K562 (cell line): ENCODE data around the gene DYNC1H1. TPM values are rescaled to one million over a fixed set of nuclear protein-coding genes. Genes with fewer than 3 reads are reported as not detected.

ENCODE experiments used
- CC2D1A ChIP-seq: fragments of 450-650 bp; IDR thresholded peaks from 2 replicates; pipeline ENCODE4 v1.6.1; 2017; ENCODE audit warnings: mild to moderate bottlenecking
- CHD4 ChIP-seq: fragments of 200-600 bp; sonication (generic); IDR thresholded peaks from 3 replicates; pipeline ENCODE4 v1.6.1; 2012; ENCODE audit warnings: low read depth, mild to moderate bottlenecking, mixed read lengths, low read length, inconsistent platforms; ENCODE audit not compliant: insufficient read depth, insufficient replicate concordance, poor library complexity, severe bottlenecking
- FOXJ2 ChIP-seq: fragments of 200-800 bp; sonication (Bioruptor generic); IDR thresholded peaks from 2 replicates; pipeline ENCODE4 v1.6.1; 2016; ENCODE audit warnings: missing genetic modification characterization, missing compliant biosample characterization
- NFATC3 ChIP-seq: fragments of 450-650 bp; IDR thresholded peaks from 2 replicates; pipeline ENCODE4 v1.6.1; 2017; ENCODE audit warnings: mild to moderate bottlenecking
- PHB ChIP-seq: fragments of 250-450 bp; sonication (Bioruptor Pico); IDR thresholded peaks from 2 replicates; pipeline ENCODE4 v1.5.0; 2021
- RBM34 ChIP-seq: fragments of 200-400 bp; formaldehyde crosslinking; IDR thresholded peaks from 2 replicates; pipeline ENCODE4 v1.6.1; 2018; ENCODE audit warnings: low read length, borderline replicate concordance; ENCODE audit not compliant: insufficient read depth
- SIN3A ChIP-seq, 2 experiments: fragments of 150-350 bp in 1 of 2; IDR thresholded peaks; 2 replicates each; pipeline ENCODE4 v1.6.1; 2011 to 2016; ENCODE audit warnings: borderline replicate concordance in 2 of 2, low read depth in 2 of 2, low read length in 2 of 2, mild to moderate bottlenecking in 2 of 2, moderate library complexity in 2 of 2; ENCODE audit not compliant: control insufficient read depth in 1 of 2
- SP1 ChIP-seq: sonication (generic); formaldehyde crosslinking; IDR thresholded peaks from 2 replicates; pipeline ENCODE4 v1.8.1; 2022; ENCODE audit warnings: mild to moderate bottlenecking, missing genetic modification reagents
- WHSC1 ChIP-seq: IDR thresholded peaks from one replicate; pipeline ENCODE4 v1.6.1; 2012; ENCODE audit warnings: low read length, control low read depth, inconsistent platforms
- XRCC5 ChIP-seq: fragments of 200-400 bp; formaldehyde crosslinking; IDR thresholded peaks from 2 replicates; pipeline ENCODE4 v1.6.1; 2017; ENCODE audit warnings: low read depth, mild to moderate bottlenecking, low read length
- ZNF311 ChIP-seq: fragments of 250-450 bp; sonication (Bioruptor Pico); IDR thresholded peaks from 2 replicates; pipeline ENCODE4 v1.4.0; 2020; ENCODE audit warnings: mild to moderate bottlenecking, moderate library complexity
- ZNF551 ChIP-seq: fragments of 250-450 bp; sonication (Bioruptor Pico); IDR thresholded peaks from 2 replicates; pipeline ENCODE4 v1.5.0; 2021; ENCODE audit warnings: mild to moderate bottlenecking, moderate library complexity
- polyA plus RNA-seq, 8 experiments: library from polyadenylated mRNA; depleted of rRNA in 4 of 8; stranded (reverse) in 5 of 8; unstranded in 3 of 8; fragments of >200 nt; fragmentation: Nextera tagmentation in 2 of 8; fragmentation: Illumina TruSeq in 1 of 8; extraction: Ambion mirVana in 2 of 8; extraction: Trizol in 1 of 8; gene quantifications; 2 replicates each; pipeline versions ENCODE4 v1.2.1 to v1.2.3, GENCODE V29; 2011 to 2014; ENCODE audit warnings: inconsistent platforms in 1 of 8, missing spikeins in 1 of 8
- total RNA-seq, 7 experiments: library from RNA; depleted of rRNA in 6 of 7; stranded (reverse); fragments of >200 nt in 6 of 7; fragmentation: Illumina TruSeq in 2 of 7; extraction: Trizol in 2 of 7; gene quantifications; 2 replicates each; pipeline versions ENCODE4 v1.2.1 to v1.2.3, GENCODE V29; 2011 to 2021; ENCODE audit warnings: low replicate concordance in 1 of 7
- TF ChIP-seq, protein P1 (sequence below), 2 experiments: fragments of 450-650 bp in 1 of 2; sonication (generic) in 1 of 2; formaldehyde crosslinking in 1 of 2; IDR thresholded peaks in 1 of 2; conservative IDR thresholded peaks in 1 of 2; 2 replicates each; pipeline versions ENCODE4 v1.6.1 to v1.8.1; 2016 to 2023; ENCODE audit warnings: mild to moderate bottlenecking in 2 of 2, moderate library complexity in 2 of 2, inconsistent platforms in 1 of 2, missing genetic modification reagents in 1 of 2
- TF ChIP-seq, protein P2 (sequence below): sonication (generic); formaldehyde crosslinking; IDR thresholded peaks from 2 replicates; pipeline ENCODE4 v1.9.0; 2022; ENCODE audit warnings: mild to moderate bottlenecking, missing genetic modification reagents
- TF ChIP-seq, protein P3 (sequence below): fragments of 450-650 bp; IDR thresholded peaks from 2 replicates; pipeline ENCODE4 v1.6.1; 2017; ENCODE audit warnings: antibody characterized with exemption, mild to moderate bottlenecking
- TF ChIP-seq, protein P4 (sequence below), 3 experiments: IDR thresholded peaks in 2 of 3; conservative IDR thresholded peaks in 1 of 3; 2 replicates each; pipeline ENCODE4 v1.5.1; 2011 to 2012; ENCODE audit warnings: low read length in 3 of 3, mild to moderate bottlenecking in 3 of 3, control low read depth in 2 of 3, improper control_type of control experiment in 1 of 3, inconsistent platforms in 1 of 3, low read depth in 1 of 3, mixed read lengths in 1 of 3, moderate library complexity in 1 of 3; ENCODE audit not compliant: insufficient read depth in 2 of 3
- TF ChIP-seq, protein P5 (sequence below): sonication (generic); formaldehyde crosslinking; IDR thresholded peaks from 2 replicates; pipeline ENCODE4 v1.8.0; 2022; ENCODE audit warnings: missing genetic modification reagents, mild to moderate bottlenecking, moderate library complexity, borderline replicate concordance

Gene DYNC1H1
- total and polyA plus RNA-seq, 9 of the 15 experiments (the other 6 are each of a cell fraction or from before 2014, with no cell fraction given), result 31.9 to 335 (median 115) TPM

DNA sequence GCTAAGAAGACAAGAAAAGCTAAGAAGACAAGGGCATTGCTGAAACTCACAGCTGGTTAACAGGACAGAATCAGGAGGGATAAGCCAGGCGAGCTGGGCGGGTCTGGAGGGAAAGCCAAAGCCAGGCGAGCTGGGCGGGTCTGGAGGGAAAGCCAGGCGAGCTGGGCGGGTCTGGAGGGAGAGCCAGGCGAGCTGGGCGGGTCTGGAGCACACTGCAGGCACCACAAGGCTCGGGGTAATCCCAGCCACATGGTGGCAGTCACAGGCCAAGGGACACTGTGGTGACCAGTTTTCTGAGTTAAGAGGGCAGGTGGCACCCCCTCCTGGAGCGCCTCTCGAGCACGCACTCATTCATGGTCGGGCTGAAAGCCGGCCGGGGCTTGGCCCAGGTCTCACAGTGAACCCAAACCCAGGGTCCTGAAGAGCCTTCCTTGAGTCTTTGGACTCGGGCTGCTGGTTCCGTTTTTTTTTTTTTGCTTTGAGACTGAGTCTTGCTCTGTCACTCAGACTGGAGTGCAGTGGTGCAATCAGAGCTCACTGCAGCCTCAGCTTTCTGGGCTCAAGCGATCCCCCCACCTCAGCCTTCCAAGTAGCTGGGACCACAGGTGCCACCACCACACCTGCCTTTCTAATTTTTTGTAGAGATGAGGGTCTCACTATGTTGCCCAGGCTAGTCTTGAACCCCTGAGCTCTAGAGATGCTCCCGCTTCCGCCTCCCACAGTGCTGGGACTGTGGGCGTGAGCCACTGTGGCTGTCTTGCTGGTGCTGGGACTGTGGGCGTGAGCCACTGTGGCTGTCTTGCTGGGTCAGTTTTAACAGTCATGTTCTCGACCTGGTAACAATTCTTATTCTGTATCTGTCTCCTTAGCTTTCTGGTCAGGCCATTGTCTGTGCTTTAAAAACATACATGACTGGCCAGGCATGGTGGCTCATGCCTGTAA is 82.2 kb downstream of the DYNC1H1 start (continued):
- TF ChIP-seq, protein P1, sequence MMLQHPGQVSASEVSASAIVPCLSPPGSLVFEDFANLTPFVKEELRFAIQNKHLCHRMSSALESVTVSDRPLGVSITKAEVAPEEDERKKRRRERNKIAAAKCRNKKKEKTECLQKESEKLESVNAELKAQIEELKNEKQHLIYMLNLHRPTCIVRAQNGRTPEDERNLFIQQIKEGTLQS (IDR thresholded peaks at IDR 0.05), result no peak
- TF ChIP-seq, protein P1 (CRISPR knock-in tag; conservative IDR thresholded peaks at IDR 0.05), result no peak
- peak in 1 of 2 experiments; percentile 6; a peak in 1 of 4 replicates for TF ChIP-seq SIN3A (IDR thresholded peaks at IDR 0.05; ENCODE audit: borderline replicate concordance in 2 of 2, control insufficient read depth in 1 of 2, low read depth in 2 of 2, low read length in 2 of 2)
- TF ChIP-seq CC2D1A, result peak; percentile 64
- no peak for TF ChIP-seq WHSC1
- TF ChIP-seq RBM34, result no peak
- peak; percentile 100 for TF ChIP-seq NFATC3
- TF ChIP-seq, protein P2, sequence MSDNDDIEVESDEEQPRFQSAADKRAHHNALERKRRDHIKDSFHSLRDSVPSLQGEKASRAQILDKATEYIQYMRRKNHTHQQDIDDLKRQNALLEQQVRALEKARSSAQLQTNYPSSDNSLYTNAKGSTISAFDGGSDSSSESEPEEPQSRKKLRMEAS (CRISPR knock-in tag), result peak; percentile 55
- TF ChIP-seq, protein P3, sequence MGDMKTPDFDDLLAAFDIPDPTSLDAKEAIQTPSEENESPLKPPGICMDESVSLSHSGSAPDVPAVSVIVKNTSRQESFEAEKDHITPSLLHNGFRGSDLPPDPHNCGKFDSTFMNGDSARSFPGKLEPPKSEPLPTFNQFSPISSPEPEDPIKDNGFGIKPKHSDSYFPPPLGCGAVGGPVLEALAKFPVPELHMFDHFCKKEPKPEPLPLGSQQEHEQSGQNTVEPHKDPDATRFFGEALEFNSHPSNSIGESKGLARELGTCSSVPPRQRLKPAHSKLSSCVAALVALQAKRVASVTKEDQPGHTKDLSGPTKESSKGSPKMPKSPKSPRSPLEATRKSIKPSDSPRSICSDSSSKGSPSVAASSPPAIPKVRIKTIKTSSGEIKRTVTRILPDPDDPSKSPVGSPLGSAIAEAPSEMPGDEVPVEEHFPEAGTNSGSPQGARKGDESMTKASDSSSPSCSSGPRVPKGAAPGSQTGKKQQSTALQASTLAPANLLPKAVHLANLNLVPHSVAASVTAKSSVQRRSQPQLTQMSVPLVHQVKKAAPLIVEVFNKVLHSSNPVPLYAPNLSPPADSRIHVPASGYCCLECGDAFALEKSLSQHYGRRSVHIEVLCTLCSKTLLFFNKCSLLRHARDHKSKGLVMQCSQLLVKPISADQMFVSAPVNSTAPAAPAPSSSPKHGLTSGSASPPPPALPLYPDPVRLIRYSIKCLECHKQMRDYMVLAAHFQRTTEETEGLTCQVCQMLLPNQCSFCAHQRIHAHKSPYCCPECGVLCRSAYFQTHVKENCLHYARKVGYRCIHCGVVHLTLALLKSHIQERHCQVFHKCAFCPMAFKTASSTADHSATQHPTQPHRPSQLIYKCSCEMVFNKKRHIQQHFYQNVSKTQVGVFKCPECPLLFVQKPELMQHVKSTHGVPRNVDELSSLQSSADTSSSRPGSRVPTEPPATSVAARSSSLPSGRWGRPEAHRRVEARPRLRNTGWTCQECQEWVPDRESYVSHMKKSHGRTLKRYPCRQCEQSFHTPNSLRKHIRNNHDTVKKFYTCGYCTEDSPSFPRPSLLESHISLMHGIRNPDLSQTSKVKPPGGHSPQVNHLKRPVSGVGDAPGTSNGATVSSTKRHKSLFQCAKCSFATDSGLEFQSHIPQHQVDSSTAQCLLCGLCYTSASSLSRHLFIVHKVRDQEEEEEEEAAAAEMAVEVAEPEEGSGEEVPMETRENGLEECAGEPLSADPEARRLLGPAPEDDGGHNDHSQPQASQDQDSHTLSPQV, result 0 out of 2 replicates have a peak, but pooled peaks have one; percentile 23
- TF ChIP-seq, protein P4, sequence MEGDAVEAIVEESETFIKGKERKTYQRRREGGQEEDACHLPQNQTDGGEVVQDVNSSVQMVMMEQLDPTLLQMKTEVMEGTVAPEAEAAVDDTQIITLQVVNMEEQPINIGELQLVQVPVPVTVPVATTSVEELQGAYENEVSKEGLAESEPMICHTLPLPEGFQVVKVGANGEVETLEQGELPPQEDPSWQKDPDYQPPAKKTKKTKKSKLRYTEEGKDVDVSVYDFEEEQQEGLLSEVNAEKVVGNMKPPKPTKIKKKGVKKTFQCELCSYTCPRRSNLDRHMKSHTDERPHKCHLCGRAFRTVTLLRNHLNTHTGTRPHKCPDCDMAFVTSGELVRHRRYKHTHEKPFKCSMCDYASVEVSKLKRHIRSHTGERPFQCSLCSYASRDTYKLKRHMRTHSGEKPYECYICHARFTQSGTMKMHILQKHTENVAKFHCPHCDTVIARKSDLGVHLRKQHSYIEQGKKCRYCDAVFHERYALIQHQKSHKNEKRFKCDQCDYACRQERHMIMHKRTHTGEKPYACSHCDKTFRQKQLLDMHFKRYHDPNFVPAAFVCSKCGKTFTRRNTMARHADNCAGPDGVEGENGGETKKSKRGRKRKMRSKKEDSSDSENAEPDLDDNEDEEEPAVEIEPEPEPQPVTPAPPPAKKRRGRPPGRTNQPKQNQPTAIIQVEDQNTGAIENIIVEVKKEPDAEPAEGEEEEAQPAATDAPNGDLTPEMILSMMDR (IDR thresholded peaks at IDR 0.05 in 2 of 3, conservative IDR thresholded peaks at IDR 0.05 in 1 of 3; ENCODE audit: insufficient read depth in 2 of 3, low read depth in 1 of 3, low read length in 3 of 3), result peak; percentile 72 to 98 (median 95)
- no peak for TF ChIP-seq PHB (CRISPR knock-in tag)
- TF ChIP-seq ZNF311 (CRISPR knock-in tag), result no peak
- TF ChIP-seq XRCC5, result peak; percentile 54; the same call in 1 of the 2 replicates
- no peak for TF ChIP-seq ZNF551
- TF ChIP-seq SP1 (CRISPR knock-in tag), result peak; percentile 65; the same call in 1 of the 2 replicates
- no peak for TF ChIP-seq CHD4
- TF ChIP-seq FOXJ2 (tag), result no peak
- TF ChIP-seq, protein P5, sequence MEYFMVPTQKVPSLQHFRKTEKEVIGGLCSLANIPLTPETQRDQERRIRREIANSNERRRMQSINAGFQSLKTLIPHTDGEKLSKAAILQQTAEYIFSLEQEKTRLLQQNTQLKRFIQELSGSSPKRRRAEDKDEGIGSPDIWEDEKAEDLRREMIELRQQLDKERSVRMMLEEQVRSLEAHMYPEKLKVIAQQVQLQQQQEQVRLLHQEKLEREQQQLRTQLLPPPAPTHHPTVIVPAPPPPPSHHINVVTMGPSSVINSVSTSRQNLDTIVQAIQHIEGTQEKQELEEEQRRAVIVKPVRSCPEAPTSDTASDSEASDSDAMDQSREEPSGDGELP, result peak; percentile 73
